Activated CD4-positive, alpha-beta memory T cell treated with anti-CD3 and anti-CD28 coated beads for 36 hours (primary cell): Measurements from ENCODE around the gene MUSK. TPM values are rescaled to one million over a fixed set of nuclear protein-coding genes. Genes with fewer than 3 reads are reported as not detected.
"Not testable (repeated sequence)": the region's sequence is repeated elsewhere in the genome, so short reads cannot be mapped to it uniquely, and the experiment has no call there.

ENCODE experiments used
- CTCF ChIA-PET: fragments of 350-600 bp; sonication (Branson Sonifier 250); formaldehyde crosslinking; loops from one replicate; lab custom pipeline; 2021; ENCODE audit warnings: antibody characterized with exemption, inconsistent platforms; lab: Charles Lee
- POLR2A ChIA-PET: fragments of 350-600 bp; sonication (Branson Sonifier 250); formaldehyde crosslinking; loops from one replicate; lab custom pipeline; 2021; ENCODE audit warnings: antibody characterized with exemption; lab: Charles Lee
- DNase-seq: peaks from one replicate; pipeline ENCODE4 v3.0.0-alpha.2; 2020
- H3K27ac Mint-ChIP-seq: one replicate; pipeline ENCODE4 v1.8.0; 2021; ENCODE audit warnings: mixed read lengths
- H3K27me3 Mint-ChIP-seq: one replicate; pipeline ENCODE4 v1.8.0; 2021; ENCODE audit warnings: mixed read lengths
- H3K36me3 Mint-ChIP-seq: one replicate; pipeline ENCODE4 v1.8.0; 2021; ENCODE audit warnings: mixed read lengths
- H3K4me1 Mint-ChIP-seq: one replicate; pipeline ENCODE4 v1.8.0; 2021; ENCODE audit warnings: low read depth, mixed read lengths
- H3K4me3 Mint-ChIP-seq: one replicate; pipeline ENCODE4 v1.8.0; 2021; ENCODE audit warnings: mild to moderate bottlenecking, mixed read lengths
- H3K9me3 Mint-ChIP-seq: one replicate; pipeline ENCODE4 v1.8.0; 2021; ENCODE audit warnings: mixed read lengths
- intact Hi-C: fragments of 100-400 bp; cut with micrococcal nuclease; formaldehyde crosslinking; loops from one replicate; pipeline ENCODE4 v1.15.1; 2023
- total RNA-seq, 2 experiments: library from RNA; stranded (reverse); gene quantifications; one replicate each; pipeline ENCODE4 v1.2.3, GENCODE V29; 2021

Gene MUSK
- total RNA-seq, 2 experiments from 2014 or later = not detected

DNA sequence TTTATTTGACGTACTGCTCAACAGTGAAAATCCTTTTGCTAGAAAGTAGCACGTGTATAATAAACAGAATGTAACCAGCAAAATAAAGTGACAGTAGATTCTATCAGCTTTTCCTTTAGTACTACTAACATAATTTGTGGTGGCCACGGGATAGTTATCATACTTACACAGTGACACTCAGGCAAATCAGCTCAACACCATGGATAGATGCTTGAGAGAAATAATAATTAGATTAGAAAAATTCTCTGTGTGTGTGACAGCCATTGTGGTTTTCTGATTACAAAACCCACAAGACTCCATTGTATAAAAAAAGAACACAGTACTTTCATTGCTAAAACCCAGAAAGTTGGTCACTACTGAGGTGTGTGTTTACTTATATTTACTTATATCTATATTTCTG is 101.1 kb downstream of the MUSK start:
- intact Hi-C loops = no loop called here
- Mint-ChIP-seq H3K27ac (no peak overlapping the region), H3K36me3 (no peaks in the 10 kb centered on the region), H3K9me3 (no peaks in the 10 kb centered on the region), H3K27me3 (no peaks in the 10 kb centered on the region), H3K4me1 (no peaks in the 10 kb centered on the region), H3K4me3 (no peak overlapping the region)
- CTCF ChIA-PET = no interaction called here
- DNase-seq = no peak
- POLR2A ChIA-PET = no interaction called here

DNA sequence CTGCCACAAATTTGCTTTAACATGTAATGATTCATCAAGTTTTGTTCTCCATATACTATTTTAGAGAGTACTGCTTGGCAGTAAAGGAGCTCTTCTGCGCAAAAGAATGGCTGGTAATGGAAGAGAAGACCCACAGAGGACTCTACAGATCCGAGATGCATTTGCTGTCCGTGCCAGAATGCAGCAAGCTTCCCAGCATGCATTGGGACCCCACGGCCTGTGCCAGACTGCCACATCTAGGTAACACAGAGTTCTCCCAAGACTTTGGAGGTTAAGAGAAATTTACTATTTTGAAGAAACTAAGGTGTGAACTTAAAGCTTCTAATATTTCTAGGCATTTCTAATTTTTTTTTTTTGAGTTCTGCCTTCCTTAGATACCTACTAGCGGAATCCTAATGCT is 107.1 kb downstream of the MUSK start:
- DNase-seq = no peak

DNA sequence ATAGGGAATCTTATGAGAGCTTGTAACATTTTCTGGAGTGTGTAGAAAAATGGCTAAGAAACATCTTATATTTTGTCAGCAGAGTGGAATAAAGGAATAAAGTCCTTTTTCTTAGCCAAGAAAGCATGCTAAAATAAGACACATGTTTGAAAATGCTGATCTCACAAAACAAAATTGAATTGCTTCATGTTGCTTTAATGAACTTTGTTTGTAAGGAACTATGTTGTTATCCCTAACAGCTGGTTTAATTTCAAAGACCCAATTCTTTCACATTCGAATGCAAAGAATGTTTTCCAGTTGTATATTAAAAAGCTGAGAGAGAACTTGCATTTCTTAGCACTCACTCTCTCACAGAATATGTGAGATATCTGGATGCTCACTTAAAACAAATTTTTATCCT is 107.6 kb downstream of the MUSK start:
- Mint-ChIP-seq H3K36me3 (no peaks in the 10 kb centered on the region), H3K4me1 (no peaks in the 10 kb centered on the region), H3K4me3 (no peak overlapping the region), H3K27me3 (no peaks in the 10 kb centered on the region), H3K27ac (no peak overlapping the region), H3K9me3 (no peaks in the 10 kb centered on the region)
- ChIA-PET POLR2A (no interaction called here), CTCF (no interaction called here)
- DNase-seq = no peak
- intact Hi-C loops = no loop called here

More for the DNA sequence above, 107.1 kb downstream of the MUSK start:
- Mint-ChIP-seq H3K4me1 (no peaks in the 10 kb centered on the region), H3K36me3 (no peaks in the 10 kb centered on the region), H3K27me3 (no peaks in the 10 kb centered on the region), H3K9me3 (no peaks in the 10 kb centered on the region), H3K4me3 (no peak overlapping the region), H3K27ac (no peak overlapping the region)
- ChIA-PET POLR2A (no interaction called here), CTCF (no interaction called here)
- intact Hi-C loops = no loop called here

DNA sequence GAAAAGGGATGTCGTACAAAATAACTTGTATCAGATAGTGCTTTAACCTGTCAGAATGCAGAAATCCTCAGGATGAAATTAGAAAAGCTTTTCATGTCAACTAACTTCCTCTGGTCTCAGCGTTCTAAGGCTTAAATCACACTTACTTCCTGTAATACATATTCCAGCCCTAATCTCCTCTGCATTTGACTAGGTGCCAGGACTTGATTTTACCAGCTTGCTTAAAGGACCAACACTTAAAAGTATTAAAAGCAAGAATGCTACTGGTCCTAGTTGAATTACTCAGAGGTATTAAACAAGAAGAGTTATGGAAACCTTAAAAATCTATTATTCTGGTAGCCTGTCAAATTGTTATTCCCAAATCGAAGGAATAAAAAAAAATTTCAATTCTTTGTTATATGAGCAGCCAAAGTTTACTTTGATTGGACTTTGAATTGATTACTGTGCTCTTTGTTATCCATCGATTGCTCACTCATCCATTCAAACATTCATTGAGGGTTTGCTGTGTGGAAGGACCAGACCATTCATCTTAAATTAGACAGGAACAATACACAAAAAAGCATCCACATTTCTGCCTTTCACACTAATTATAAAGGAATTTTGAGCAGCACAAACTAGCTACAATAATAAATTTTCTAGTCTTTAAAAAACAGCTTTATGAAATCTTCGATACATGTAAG is 108.7 kb downstream of the MUSK start:
- no peak overlapping the region for H3K27ac Mint-ChIP-seq
- no peak overlapping the region for H3K4me3 Mint-ChIP-seq
- H3K36me3 Mint-ChIP-seq = no peaks in the 10 kb centered on the region
- POLR2A ChIA-PET = no interaction called here
- intact Hi-C loops = no loop called here
- no peaks in the 10 kb centered on the region for H3K4me1 Mint-ChIP-seq
- no peak for DNase-seq
- H3K9me3 Mint-ChIP-seq = no peaks in the 10 kb centered on the region
- CTCF ChIA-PET = no interaction called here
- H3K27me3 Mint-ChIP-seq = no peaks in the 10 kb centered on the region

DNA sequence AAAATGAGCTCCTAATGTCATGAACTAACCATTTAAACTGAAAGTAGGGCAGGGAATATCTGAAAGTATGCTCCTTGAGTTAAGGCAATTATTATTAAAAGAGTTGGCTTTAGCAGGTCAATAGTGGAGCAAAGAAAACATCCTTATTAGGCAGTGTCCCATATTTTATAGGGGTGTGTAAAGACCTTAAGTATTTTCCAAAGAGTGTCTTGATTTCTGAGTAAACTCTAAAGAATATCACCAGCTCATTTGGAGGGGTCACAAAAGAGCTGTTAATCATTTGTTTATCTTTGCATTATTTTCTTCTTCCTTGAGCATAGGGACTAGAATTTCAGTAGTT is 109.3 kb downstream of the MUSK start:
- Mint-ChIP-seq H3K4me1 (no peaks in the 10 kb centered on the region), H3K36me3 (no peaks in the 10 kb centered on the region), H3K27ac (no peak overlapping the region), H3K4me3 (no peak overlapping the region), H3K27me3 (no peaks in the 10 kb centered on the region), H3K9me3 (no peaks in the 10 kb centered on the region)
- no peak for DNase-seq
- ChIA-PET POLR2A (no interaction called here), CTCF (no interaction called here)
- intact Hi-C loops = no loop called here

DNA sequence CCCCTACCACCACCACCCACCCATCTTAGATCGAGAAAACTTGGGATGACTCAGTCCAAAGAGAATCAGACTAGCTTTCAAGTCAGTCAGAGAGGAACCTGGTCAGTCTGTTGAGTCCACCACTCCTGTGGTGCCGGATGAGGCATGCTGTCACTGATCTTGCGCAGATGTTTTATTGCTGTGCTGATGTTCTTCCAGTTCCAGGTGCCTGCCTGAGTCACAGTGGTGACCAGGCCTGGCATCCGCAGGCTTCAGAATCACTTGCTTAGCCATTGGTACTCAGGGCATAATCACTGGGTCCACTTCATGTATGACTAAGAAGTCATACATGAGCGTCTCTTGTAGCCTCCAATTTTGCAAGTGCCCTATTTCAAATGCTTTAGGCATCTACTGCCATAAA is 114.1 kb downstream of the MUSK start:
- intact Hi-C loops = no loop called here
- Mint-ChIP-seq H3K9me3 (no peaks in the 10 kb centered on the region), H3K27me3 (no peaks in the 10 kb centered on the region), H3K4me3 (no peak overlapping the region), H3K36me3 (no peaks in the 10 kb centered on the region), H3K27ac (no peak overlapping the region), H3K4me1 (no peaks in the 10 kb centered on the region)
- no peak for DNase-seq
- POLR2A ChIA-PET = no interaction called here
- CTCF ChIA-PET = no interaction called here

DNA sequence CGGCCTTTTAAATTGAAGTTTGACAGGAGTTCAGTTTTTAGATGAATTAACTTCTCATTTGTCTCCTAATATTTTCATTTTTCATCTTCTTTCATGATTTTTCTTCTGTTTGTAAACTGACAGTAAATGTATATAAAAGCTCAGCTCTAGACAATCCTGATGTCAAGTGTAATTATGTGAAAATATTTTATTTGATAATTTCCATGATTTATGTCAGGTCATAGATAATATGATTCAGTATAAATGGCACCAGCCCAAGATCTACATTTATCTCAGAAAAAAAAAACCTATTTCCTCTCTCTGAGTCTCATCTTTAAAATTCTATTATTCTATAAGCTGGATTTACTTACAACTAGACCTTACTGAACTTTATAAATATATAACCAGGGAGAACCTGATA is 115.7 kb downstream of the MUSK start:
- CTCF ChIA-PET = no interaction called here

DNA sequence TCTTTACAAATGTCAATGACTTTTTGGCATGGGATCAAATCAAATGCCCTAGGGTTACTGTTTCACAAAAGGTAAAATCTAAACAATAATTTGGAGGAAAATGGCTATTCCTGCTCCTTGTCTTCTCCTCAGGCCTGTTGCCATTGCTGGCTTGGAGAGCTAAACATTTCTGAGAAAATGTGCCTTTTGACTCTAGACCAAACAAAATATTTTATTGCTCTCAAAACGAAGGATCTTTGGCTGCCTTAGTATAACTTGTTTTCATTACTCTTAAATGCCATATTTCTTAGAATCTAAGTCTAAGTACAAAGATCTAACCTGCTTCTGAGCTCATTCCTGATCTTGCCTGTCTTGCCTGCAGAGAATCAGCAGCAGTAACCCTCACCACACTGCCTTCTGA is 116.6 kb downstream of the MUSK start:
- POLR2A ChIA-PET = no interaction called here
- DNase-seq = no peak
- CTCF ChIA-PET = no interaction called here
- H3K27ac Mint-ChIP-seq = no peak overlapping the region
- H3K4me1 Mint-ChIP-seq = no peaks in the 10 kb centered on the region
- H3K9me3 Mint-ChIP-seq = no peaks in the 10 kb centered on the region
- H3K36me3 Mint-ChIP-seq = no peaks in the 10 kb centered on the region
- intact Hi-C loops = no loop called here
- H3K4me3 Mint-ChIP-seq = no peak overlapping the region
- H3K27me3 Mint-ChIP-seq = no peaks in the 10 kb centered on the region

More for the DNA sequence above, 115.7 kb downstream of the MUSK start:
- POLR2A ChIA-PET = no interaction called here
- intact Hi-C loops = no loop called here
- Mint-ChIP-seq H3K4me3 (no peak overlapping the region), H3K36me3 (no peaks in the 10 kb centered on the region), H3K9me3 (no peaks in the 10 kb centered on the region), H3K4me1 (no peaks in the 10 kb centered on the region), H3K27me3 (no peaks in the 10 kb centered on the region), H3K27ac (no peak overlapping the region)
- DNase-seq = no peak

DNA sequence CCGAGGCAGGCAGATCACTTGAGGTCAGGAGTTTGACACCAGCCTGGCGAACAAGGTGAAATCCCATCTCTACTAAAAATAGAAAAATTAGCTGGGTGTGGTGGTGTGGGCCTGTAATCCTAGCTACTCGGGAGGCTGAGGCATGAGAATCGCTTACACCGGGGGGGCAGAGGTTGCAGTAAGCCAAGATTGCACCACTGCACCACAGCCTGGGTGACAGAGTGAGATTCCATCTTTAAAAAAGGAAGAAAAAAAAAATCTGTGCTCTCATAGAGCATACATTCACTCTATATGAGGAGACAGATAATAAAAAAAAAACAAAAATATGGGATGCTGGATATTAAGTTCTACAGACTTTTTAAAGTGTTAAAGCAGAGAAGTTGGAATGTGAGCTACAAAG is 119.8 kb downstream of the MUSK start:
- H3K27ac Mint-ChIP-seq, CTCF ChIA-PET, intact Hi-C loops, POLR2A ChIA-PET, H3K27me3 Mint-ChIP-seq, H3K36me3 Mint-ChIP-seq, H3K4me3 Mint-ChIP-seq, H3K9me3 Mint-ChIP-seq, H3K4me1 Mint-ChIP-seq, DNase-seq: not testable (repeated sequence)

DNA sequence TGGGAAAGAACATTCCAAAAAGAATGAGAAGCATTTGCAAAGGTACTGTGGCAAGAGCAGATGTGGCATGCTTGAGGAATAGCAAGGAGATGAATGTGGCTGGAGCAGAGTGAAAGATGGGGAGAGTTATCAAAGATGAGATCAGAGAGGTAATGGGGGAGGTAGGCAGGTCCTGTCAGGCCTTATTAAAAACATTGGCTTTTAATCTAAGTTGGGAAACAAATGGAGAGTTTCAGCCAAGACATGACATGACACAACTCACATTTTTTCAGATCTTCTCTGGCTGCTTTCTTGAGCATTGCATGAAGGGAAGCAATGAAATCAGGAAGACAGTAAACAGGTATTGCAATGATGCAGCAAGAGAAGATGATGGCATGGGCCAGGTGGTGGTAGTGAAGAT is 120.3 kb downstream of the MUSK start:
- H3K27me3 Mint-ChIP-seq = no peaks in the 10 kb centered on the region

DNA sequence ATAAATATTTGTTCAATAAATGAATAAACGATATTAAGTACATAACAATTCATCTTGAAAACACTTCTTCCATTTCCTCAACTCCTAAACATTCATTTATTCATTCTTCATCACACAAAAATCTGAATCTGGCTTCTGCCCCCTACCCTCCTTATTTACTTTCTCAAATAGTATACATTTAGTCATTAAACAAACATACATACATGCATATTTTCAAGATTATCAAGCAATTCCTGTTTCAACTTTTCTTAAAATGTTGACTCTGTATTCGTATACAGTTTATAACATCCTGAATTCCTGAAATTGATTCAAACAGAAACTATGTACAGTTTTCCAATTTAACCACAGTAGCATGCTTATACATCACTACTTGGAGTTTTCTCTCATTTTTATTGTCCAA is 129.0 kb downstream of the MUSK start:
- Mint-ChIP-seq H3K36me3 (no peaks in the 10 kb centered on the region), H3K27ac (no peak overlapping the region), H3K4me3 (no peak overlapping the region), H3K27me3 (no peaks in the 10 kb centered on the region), H3K4me1 (no peaks in the 10 kb centered on the region), H3K9me3 (peaks cover 4% of the 10 kb centered on the region)
- CTCF ChIA-PET = no interaction called here
- intact Hi-C loops = no loop called here
- POLR2A ChIA-PET = no interaction called here
- no peak for DNase-seq

More for the DNA sequence above, 120.3 kb downstream of the MUSK start:
- intact Hi-C loops = no loop called here
- Mint-ChIP-seq H3K36me3 (no peaks in the 10 kb centered on the region), H3K4me1 (no peaks in the 10 kb centered on the region), H3K4me3 (no peak overlapping the region), H3K9me3 (no peaks in the 10 kb centered on the region), H3K27ac (no peak overlapping the region)
- ChIA-PET CTCF (no interaction called here), POLR2A (no interaction called here)
- DNase-seq = no peak

DNA sequence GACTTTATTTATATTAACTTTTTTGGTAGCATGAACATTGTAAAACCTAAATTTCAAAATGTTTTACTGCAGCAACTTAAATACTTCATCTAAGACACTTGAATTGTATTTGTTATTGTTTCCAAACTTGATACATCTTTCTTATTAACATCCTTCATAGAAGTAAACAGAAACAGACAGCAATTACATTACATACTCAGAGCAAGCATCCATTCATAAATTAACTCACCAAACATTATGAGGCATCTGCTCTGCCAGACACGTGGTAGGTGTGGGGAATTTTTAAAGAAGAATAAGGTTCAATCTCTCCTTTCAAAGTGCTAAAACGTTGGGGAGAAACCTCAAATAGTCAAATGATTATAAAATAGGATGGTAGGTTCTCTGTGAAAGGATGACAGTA is 130.8 kb downstream of the MUSK start:
- Mint-ChIP-seq H3K27me3 (no peaks in the 10 kb centered on the region), H3K27ac (no peak overlapping the region), H3K9me3 (peaks cover 4% of the 10 kb centered on the region), H3K4me1 (no peaks in the 10 kb centered on the region), H3K36me3 (no peaks in the 10 kb centered on the region), H3K4me3 (no peak overlapping the region)
- DNase-seq = no peak
- intact Hi-C loops = no loop called here
- ChIA-PET CTCF (no interaction called here), POLR2A (no interaction called here)

DNA sequence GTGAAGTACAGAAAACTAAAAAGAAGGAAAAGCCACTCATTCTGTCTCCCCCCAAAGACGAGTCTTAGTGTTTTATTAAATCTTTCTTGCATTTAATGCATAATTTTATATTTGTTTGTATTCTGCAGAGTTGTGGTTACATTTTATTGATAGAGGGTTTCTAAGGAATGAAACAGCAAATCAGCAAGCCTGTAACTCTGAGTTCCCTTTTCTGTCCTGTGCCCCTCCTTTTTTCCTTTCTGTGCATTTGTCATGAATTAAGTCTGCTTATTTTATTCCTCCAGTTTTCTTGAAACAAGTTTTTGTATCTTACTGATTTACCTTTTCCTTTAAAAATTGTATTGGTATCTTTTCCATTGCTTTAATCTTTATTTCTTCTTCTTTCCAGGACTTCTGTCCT is 132.8 kb downstream of the MUSK start:
- H3K27ac Mint-ChIP-seq = no peak overlapping the region
- H3K4me3 Mint-ChIP-seq = no peak overlapping the region
- ChIA-PET CTCF (no interaction called here), POLR2A (no interaction called here)
- H3K4me1 Mint-ChIP-seq = no peaks in the 10 kb centered on the region
- intact Hi-C loops = no loop called here
- H3K9me3 Mint-ChIP-seq = peaks cover 4% of the 10 kb centered on the region
- no peaks in the 10 kb centered on the region for H3K27me3 Mint-ChIP-seq
- DNase-seq = no peak
- H3K36me3 Mint-ChIP-seq = no peaks in the 10 kb centered on the region
